Stimulated activated naive CD4-positive, alpha-beta T cell (primary cell): Measurements from ENCODE around the gene KMT2E.
A peak's percentile ranks its signal among the peaks of the same experiment; 100 is the strongest.
"Not testable (repeated sequence)": the region's sequence is repeated elsewhere in the genome, so short reads cannot be mapped to it uniquely, and the experiment has no call there.

Source experiments
- DNase-seq, 6 experiments: peaks; one replicate each; lab custom pipeline; 2025; lab: John Stamatoyannopoulos, UW

Gene KMT2E, protein sequence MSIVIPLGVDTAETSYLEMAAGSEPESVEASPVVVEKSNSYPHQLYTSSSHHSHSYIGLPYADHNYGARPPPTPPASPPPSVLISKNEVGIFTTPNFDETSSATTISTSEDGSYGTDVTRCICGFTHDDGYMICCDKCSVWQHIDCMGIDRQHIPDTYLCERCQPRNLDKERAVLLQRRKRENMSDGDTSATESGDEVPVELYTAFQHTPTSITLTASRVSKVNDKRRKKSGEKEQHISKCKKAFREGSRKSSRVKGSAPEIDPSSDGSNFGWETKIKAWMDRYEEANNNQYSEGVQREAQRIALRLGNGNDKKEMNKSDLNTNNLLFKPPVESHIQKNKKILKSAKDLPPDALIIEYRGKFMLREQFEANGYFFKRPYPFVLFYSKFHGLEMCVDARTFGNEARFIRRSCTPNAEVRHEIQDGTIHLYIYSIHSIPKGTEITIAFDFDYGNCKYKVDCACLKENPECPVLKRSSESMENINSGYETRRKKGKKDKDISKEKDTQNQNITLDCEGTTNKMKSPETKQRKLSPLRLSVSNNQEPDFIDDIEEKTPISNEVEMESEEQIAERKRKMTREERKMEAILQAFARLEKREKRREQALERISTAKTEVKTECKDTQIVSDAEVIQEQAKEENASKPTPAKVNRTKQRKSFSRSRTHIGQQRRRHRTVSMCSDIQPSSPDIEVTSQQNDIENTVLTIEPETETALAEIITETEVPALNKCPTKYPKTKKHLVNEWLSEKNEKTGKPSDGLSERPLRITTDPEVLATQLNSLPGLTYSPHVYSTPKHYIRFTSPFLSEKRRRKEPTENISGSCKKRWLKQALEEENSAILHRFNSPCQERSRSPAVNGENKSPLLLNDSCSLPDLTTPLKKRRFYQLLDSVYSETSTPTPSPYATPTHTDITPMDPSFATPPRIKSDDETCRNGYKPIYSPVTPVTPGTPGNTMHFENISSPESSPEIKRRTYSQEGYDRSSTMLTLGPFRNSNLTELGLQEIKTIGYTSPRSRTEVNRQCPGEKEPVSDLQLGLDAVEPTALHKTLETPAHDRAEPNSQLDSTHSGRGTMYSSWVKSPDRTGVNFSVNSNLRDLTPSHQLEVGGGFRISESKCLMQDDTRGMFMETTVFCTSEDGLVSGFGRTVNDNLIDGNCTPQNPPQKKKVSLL (N-terminal part only)

DNA sequence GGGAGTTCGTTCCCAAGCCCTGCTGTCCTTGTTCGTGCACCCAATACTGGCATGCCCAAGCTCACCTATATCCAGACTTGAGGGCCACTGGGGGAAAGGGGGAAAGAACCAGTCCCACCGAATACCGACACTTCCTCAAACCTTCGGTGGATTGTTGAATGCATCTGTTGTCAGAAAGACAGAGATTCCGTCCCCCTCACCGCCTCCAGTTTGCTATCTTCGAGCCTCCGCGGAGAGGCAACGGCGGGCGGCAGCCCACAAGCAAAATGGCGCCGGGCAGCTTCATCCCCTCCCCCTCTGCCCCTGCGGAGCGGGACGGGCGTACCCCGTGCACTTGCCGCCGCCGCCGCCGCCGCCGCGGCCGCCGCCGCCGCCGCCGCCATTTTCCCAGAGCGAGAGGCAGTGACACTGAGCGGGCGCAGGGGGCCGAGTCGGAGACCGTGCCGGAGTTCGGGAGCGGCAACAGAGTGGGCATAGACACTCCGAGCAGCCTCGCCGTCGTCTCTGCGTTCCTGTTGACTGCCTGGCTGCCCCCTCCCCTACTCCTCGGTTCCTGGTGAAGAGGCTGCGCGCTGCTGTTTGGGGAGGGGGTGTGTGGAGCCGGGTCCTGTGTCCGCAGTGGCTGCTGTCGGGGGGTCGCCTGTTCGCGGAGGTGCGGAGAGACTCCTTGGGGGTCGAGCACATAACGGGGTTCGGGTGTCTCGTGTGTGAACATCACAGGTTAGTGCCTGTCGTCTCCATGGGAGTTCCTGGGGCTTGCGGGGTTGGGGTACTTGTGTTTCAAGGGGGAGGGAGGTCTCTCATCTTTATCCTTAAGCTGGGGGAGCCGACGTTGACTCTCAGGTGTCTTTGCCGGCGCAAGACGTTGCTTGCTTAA is at the start of gene KMT2E:
KMT2E (plus strand) TSS at position 390 of the 877 bp plus-strand sequence. CDS start 26,748 bp downstream, outside the sequence.
- DNase-seq: peak; percentile 89 to 96 (median 90)

DNA sequence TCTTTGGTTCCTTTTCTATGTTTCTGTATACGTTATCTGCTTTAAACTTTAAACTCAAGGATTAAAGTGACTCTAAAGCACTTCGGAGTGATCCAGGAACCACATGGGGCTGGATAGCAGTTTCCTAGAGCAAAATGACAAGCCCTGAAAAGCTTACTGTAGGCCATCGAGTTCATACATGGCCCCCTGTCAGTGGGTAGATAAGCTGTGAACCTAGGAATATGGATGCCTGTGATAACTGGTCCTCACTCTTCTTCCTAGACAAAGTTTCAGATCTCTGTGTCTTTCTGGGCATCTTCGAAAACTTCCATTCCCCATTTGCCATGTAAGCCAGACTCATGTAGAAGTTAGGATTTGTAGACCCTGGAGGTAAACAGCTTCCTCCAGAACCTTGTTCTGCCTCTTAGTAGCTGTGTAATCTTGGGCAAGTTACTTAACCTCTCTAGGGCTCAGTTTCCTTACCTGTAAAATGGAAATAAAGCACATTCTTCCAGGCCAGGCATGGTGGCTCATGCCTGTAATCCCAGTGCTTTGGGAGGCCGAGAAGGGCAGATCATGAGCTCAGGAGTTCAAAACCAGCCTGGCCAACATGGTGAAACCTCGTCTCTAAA is 49.3 kb upstream of the KMT2E start:
- DNase-seq: no peak

DNA sequence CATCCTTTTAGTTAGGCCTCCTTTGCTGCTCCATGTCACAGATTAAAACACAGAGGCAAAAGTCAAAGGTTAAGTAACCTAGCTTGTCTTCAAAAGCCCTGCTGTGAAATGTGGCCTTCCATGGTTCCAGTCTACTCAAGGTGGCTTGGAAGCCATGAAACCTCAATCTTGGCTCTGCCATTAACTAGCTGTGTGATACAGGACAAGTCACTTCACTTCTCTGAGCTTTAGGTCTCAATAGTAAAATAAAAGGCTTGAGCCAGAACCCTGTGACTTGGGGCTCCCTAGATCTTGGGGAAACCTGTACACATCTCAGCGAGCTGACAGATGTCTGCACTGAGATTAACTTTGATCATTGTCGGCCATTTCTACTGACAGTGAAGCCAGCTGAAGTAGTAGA is 48.0 kb upstream of the KMT2E start:
- DNase-seq: no peak

DNA sequence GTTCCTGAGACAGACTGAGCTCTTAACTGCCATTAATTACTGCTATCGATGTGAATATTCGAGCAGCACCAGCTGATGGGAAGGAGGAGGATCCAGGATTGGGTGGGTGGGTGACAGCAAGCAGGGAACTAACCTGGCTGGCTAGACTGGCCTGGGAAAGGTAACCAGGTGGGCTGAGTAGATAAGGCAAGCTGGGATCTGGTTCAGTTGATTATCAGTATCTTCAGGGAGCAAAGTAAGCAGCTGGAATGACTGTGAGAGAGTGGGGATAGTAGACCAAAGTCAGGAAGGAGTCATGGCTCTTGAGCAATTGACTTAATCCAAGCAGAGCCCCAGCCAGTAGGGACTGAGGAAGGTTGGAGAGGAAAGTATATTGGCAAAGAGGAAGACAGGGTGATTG is 46.9 kb upstream of the KMT2E start:
- DNase-seq: no peak

DNA sequence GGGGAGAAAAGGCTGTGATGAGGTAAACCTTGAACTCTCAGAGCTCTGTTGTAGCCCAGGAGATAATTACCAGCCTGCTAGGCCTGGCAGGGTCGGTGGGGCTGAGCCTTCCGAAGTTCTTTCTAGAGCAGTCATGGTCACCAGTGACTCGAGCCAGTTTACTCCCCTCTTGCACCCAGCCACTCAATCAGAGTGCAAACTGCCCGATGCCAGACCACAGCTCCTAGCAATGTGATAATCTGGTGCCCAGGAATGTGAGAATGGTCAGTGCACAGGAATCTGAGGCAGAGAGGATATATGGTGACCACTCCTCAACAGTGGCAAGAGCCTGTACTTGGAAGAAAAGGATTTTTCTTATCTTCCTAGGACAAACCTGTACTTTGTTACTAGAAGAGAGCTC is 46.4 kb upstream of the KMT2E start:
- DNase-seq: no peak

DNA sequence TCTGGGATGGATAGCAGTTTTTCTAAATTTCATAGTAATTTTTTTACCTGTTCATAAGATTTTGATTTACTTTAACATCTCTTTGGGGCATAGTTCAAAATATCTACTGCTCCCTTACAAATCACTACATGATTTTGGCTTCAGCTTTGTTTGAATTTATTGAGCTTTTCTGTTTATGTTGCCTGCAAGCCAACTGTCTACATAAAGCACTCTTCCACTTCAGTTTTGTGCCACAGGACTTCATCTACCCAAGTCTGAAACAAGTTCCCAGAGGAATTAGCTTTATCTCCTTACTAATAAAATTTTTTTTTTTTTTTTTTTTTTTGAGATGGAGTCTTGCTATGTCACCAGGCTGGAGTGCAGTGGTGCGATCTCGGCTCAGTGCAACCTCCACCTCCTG is 45.4 kb upstream of the KMT2E start:
- DNase-seq: no peak

DNA sequence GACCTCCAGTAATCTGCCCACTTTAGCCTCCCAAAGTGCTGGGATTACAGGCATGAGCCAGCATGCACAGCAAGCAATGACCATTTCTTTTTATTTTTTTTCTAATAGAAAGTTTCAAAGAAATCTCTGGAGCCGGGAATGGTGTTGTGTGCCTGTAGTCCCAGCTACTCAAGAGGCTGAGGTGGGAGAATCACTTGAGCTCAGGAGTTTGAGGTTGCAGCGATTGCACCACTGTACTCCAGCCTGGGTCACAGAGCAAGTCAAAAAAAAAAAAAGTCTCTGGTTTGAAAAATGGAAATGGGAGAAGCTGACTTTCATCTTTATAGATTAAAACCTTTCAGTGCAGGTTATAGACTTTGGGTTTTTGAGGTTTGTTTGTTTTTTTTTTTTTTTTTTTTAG is 44.8 kb upstream of the KMT2E start:
- no peak for DNase-seq

DNA sequence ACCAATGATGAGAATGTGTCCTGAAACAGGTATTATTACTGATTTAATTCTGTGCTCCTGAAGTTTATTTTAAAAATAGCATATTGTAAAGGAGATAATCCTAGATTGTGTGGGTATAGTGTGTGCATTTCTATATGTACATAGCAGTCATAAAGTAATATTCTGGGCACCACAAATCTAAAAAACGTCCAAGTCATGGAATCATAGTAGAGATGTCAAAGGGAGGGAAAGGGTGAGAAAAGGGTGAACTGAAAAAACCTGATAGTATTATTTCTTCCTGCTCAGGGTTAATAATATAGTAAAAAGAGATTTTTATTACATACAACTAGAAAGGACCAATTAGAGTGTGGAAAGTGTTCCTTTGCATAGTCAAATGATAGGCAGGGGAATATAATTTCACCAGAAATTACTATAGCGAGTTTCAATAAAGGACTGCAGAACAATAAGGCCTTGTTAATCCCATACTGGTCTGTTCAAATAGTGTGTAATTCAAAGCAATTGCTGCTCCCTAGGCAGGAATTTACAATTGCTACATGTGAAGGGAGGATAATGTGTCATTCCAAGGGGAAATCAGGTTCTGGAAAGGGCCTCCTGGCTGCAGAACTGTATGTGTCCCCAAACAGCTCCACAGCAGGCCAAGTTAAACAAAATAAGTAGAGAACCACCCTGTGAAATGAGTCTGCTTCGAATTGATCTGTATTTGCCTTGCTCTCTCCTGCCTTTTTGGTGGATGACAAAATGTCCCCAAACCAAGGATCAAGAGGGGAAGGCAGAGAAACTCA is 42.5 kb upstream of the KMT2E start:
- no peak for DNase-seq

DNA sequence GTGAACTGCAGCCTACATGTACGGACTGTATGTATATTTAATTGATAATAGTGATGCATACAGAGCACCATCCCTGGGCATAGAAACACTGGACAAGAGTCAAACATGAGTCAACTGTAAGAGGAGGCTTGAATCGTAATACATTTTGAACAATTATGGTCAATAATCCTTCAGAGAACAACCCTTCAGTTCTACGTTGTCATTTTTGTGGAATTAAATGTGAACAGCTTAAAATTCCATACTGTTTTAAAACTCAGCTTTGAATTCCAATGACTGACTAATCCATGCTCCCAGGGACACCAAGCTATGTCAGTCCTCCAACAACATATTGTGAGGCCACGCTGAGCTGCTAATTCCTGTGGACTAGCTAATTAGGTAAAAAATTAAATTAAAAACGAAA is 41.5 kb upstream of the KMT2E start:
- DNase-seq: no peak

DNA sequence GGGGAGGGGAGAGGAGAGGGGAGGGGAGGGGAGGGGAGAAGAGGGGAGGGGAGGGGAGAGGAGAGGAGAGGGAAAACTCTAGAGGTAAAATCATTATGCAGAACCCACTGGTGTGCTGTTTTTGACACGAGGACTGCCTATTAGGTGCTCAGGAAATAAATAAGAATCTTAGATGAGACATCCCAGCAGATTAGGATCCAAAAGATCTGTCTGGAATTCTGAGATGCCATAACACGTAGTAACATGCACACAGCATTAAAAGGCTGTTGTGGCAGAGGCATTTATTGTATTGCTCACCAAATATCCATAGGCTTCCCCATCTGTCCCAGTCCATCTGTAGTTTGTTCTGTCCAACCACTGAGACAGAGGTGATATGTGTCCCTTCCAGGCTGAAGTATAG is 40.8 kb upstream of the KMT2E start:
- no peak for DNase-seq

DNA sequence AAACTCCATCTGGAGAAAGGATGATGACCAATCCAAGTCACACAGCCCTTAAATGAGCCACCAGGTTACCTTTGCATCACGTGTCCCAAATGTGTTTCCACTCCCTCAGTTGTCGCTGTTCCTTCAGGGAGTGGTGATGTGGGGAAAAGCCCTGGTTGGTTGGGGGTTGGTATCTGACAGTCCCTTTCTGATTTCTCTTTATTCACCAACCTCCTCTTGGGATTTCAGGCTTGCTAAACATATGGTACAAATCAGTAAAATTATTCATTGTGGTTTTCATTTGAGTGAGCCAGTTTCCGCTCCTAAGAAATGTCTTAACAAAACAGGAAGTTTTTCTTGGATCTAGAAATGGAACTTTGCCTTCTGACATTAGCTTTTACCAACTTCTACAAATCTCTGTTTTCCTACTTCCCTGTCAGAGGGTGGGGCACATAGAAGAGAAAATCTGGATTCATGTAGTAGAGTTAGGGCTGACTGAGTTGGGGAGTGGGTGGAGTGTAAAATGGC is 40.0 kb upstream of the KMT2E start:
- no peak for DNase-seq

DNA sequence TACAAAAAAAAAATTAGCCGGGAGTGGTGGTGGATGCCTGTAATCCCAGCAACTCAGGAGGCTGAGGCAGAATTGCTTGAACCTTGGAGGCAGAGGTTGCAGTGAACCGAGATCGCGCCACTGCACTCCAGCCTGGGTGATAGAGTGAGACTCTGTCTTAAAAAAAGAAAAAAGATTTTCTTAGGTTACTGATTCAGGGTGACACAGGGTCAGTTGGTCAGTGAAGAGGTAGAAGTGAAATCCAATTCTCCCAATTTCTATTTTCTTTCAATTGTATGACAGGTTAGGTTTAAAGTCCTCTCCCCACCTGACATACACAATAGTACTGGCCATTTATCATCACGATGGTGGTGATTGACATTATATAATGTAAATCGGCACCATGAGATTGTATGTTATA is 38.5 kb upstream of the KMT2E start:
- DNase-seq: not testable (repeated sequence)

DNA sequence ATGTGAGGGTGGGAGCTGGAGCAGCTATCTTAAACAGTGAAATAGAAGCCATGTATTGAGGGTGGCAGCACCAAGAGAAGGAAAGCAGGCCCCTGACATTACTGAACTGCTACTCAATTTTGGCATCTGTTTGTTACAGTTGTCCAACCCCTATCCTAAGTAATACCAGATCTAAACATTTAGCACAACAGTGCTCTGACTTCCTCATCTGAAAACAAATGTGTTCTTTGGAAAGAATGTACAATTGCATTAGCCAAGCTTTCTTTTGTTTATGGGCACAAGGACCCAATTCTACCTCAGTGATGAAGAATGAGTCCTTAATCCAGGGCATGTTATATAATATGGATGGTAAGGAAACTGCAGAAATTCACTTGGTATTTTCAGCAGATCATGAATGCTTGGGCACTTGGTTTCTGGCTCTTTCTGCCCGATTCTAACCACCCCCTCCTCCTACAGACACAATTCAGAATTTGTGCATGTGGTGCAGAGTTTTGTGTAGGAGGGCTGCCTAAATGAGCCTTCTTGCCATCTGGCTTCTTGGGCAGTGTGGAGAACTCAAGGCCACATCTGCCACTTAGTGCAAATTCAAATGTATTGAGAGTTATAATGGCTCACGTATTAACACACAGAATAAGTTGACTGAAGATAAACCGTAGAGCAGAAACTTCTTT is 36.9 kb upstream of the KMT2E start:
- no peak for DNase-seq

DNA sequence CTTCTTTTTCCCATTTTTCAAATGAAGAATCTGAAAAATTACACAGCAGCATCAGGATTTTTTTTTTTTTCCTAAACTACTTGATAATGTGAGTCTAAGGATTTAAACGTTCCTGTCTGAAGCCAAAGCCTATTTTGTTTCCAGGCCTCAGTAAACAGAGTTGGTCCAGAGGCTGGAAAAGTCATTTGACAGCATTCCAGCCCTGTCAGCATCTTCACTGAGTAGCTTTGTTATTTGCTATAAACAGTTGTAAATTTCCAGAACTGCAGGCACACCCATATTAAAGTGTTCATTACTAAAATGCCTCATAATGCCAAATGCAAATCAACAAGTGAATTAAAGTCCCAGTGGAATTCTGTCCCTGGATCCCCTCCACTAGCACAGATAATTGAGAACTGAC is 35.5 kb upstream of the KMT2E start:
- DNase-seq: no peak

DNA sequence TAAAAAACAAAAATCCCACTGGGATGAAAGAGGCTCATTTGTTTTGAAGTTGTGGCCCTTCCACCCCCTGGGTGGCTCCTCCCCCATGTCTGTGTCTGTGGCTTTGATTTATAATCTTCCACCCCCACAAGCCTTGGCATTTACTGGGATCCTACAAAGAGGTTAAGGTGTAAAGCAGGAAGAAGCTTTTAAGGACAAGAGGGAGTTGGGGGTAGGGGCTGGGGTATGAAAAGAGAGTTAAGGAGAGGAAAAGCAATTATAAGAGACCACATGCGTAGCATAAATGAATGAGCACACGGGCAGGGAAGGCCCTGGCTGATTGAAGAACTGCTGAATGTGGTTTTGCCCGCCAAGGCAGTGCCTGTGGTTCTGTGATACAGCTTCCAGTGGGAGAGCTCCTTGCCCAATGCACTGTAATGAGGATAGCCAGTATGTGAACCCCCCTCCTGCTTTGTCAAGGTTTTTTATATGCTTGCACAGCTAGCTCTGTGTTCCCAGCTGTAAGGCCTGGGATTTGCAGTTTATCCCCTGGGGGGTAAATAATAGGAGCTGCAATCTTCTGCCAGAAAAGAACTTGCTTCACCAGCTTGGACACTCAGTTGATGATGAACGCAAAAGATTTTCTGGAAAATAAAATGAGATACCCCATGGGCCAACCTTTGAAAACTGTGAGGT is 34.7 kb upstream of the KMT2E start:
- DNase-seq: no peak

DNA sequence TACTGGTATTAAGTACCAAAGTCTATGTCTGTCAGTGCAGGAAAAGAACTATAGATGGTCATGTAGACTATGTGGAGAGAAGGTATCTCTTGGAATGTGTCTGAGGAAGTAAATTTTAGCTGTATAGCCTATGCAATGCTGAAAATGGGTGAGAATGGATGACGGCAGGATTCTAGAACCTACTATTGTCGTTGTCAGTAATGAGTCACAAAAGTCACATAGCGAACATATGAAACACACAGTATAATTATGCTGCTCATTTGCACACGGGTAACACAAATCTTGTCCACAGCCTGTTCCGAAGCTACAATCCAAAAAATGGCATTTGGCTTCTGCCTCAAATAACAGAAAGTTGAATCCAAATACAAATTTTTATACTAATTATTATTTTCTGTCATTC is 33.6 kb upstream of the KMT2E start:
- no peak for DNase-seq

DNA sequence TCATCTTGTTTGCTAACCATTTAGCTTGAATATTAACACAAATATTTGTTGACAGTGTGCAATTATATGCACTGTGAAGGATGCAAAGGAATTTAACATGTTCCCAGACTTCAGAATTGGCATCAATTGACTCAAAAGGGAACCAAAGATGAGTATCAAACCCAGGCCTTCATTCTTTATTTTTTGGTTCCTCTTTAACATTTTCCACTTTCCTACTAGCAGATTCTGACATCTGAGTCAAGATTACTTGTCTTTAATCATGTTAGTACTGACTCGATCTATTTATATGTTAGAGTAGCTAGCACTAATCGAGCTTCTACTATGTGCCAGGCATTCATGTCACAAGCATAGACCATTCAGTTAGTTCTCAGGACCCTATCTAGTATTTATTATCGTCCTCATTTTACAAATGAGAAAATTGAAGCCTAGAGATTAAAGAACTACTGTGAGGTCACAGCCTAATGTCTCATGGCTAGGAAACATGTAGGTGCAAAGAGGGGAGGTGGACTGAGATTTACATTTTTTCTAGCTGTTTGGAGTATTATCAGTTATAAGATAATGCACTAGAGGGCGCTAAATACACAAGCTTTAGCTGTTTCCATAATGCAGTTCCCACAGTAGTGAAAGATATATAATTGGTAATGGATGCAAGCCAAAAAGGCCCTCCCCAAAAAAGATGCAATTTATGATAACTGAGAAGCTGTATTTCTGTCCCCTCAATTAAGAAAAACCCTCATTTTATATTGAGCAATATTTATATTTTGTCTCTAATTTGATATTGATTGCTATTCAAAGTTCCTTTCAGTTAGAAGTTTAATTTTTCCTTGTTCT is 32.9 kb upstream of the KMT2E start:
- DNase-seq: peak in 3 of 6 experiments; percentile 56 to 79 (median 77)

DNA sequence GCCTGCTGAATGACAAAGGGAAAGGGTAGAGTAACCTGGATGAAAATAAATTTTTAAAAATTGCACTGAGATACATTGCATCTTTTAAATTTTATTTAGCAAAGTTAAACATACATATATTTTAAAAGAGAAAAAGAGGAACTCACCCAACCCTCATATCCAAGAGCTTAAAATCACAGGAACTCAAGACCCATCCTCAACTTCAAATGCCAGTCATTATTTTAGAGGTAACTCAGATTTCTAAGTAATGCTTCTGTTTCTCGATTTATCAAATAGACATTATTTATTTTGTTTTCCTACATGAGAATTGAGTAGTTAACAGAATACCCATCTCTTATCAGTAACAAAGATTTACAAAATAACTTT is 32.4 kb upstream of the KMT2E start:
- DNase-seq: no peak
